H9 (cell line): Measurements from ENCODE around the gene RNF157. TPM values are rescaled to one million over a fixed set of nuclear protein-coding genes. Genes with fewer than 3 reads are reported as not detected.

Experiments
- DNase-seq: peaks from one replicate; pipeline ENCODE4 v3.0.0-alpha.2; 2017
- H2AFZ ChIP-seq: one replicate; pipeline ENCODE4 v1.6.1; 2013; ENCODE audit warnings: mild to moderate bottlenecking, low read length, control low read depth, moderate library complexity
- H2AK5ac ChIP-seq: 2 replicates; pipeline ENCODE4 v1.6.1; 2013; ENCODE audit warnings: low read length, control low read depth, mixed read lengths; ENCODE audit not compliant: insufficient read length
- H2BK120ac ChIP-seq: one replicate; pipeline ENCODE4 v1.6.1; 2013; ENCODE audit warnings: low read depth, mild to moderate bottlenecking, low read length, control low read depth, inconsistent platforms; ENCODE audit not compliant: poor library complexity, severe bottlenecking
- H2BK12ac ChIP-seq: 2 replicates; pipeline ENCODE4 v1.6.1; 2013; ENCODE audit warnings: low read length, control low read depth, mixed read lengths, low read depth; ENCODE audit not compliant: insufficient read length
- H2BK15ac ChIP-seq: 2 replicates; pipeline ENCODE4 v1.6.1; 2013; ENCODE audit warnings: low read depth, low read length, control low read depth
- H2BK20ac ChIP-seq: one replicate; pipeline ENCODE4 v1.6.1; 2013; ENCODE audit warnings: low read depth, mild to moderate bottlenecking, low read length, control low read depth, inconsistent platforms; ENCODE audit not compliant: poor library complexity, severe bottlenecking
- H2BK5ac ChIP-seq: 2 replicates; pipeline ENCODE4 v1.6.1; 2013; ENCODE audit warnings: low read length, control low read depth, mixed read lengths; ENCODE audit not compliant: insufficient read length
- H3K14ac ChIP-seq: 2 replicates; pipeline ENCODE4 v1.6.1; 2013; ENCODE audit warnings: low read length, control low read depth; ENCODE audit not compliant: insufficient read depth
- H3K18ac ChIP-seq: 2 replicates; pipeline ENCODE4 v1.6.1; 2013; ENCODE audit warnings: low read depth, mild to moderate bottlenecking, mixed read lengths, low read length, control low read depth; ENCODE audit not compliant: insufficient read length
- H3K23ac ChIP-seq: 2 replicates; pipeline ENCODE4 v1.6.1; 2013; ENCODE audit warnings: low read length, control low read depth, mixed read lengths, low read depth; ENCODE audit not compliant: insufficient read length
- H3K23me2 ChIP-seq: 2 replicates; pipeline ENCODE4 v1.6.1; 2013; ENCODE audit warnings: low read depth, mild to moderate bottlenecking, mixed read lengths, low read length, control low read depth; ENCODE audit not compliant: insufficient read length, poor library complexity, severe bottlenecking
- H3K27ac ChIP-seq: 2 replicates; pipeline ENCODE4 v1.5.1; 2013; ENCODE audit warnings: low read length, control low read depth, mixed read lengths, low read depth; ENCODE audit not compliant: insufficient read length
- H3K27me3 ChIP-seq: 2 replicates; pipeline ENCODE4 v1.6.1; 2013; ENCODE audit warnings: low read length, control low read depth, inconsistent platforms; ENCODE audit not compliant: insufficient read depth
- H3K4ac ChIP-seq: 2 replicates; pipeline ENCODE4 v1.6.1; 2013; ENCODE audit warnings: low read depth, mild to moderate bottlenecking, control low read depth, inconsistent platforms, low read length, moderate library complexity
- H3K4me1 ChIP-seq: 2 replicates; pipeline ENCODE4 v1.6.1; 2013; ENCODE audit warnings: low read length, control low read depth, inconsistent platforms; ENCODE audit not compliant: insufficient read depth
- H3K4me2 ChIP-seq: 2 replicates; pipeline ENCODE4 v1.6.1; 2013; ENCODE audit warnings: low read length, control low read depth, mixed read lengths; ENCODE audit not compliant: insufficient read length, insufficient read depth
- H3K56ac ChIP-seq: 2 replicates; pipeline ENCODE4 v1.6.1; 2013; ENCODE audit warnings: low read depth, mild to moderate bottlenecking, mixed read lengths, low read length, control low read depth; ENCODE audit not compliant: insufficient read length
- H3K79me1 ChIP-seq: 2 replicates; pipeline ENCODE4 v1.6.1; 2013; ENCODE audit warnings: low read depth, mild to moderate bottlenecking, moderate library complexity, low read length, control low read depth, inconsistent platforms; ENCODE audit not compliant: insufficient read depth, poor library complexity, severe bottlenecking
- H3K79me2 ChIP-seq: 2 replicates; pipeline ENCODE4 v1.6.1; 2013; ENCODE audit warnings: low read length, control low read depth, inconsistent platforms; ENCODE audit not compliant: insufficient read depth
- H3K9ac ChIP-seq: 2 replicates; pipeline ENCODE4 v1.6.1; 2013; ENCODE audit warnings: low read length, control low read depth, mixed read lengths; ENCODE audit not compliant: insufficient read length; ENCODE audit errors: extremely low read depth
- H3K9me3 ChIP-seq: one replicate; pipeline ENCODE4 v1.6.1; 2013; ENCODE audit warnings: low read depth, low read length, inconsistent platforms; ENCODE audit not compliant: control insufficient read depth
- H3T11ph ChIP-seq: one replicate; pipeline ENCODE4 v1.6.1; 2013; ENCODE audit warnings: mild to moderate bottlenecking, low read length, control low read depth, inconsistent platforms
- H4K20me1 ChIP-seq: one replicate; pipeline ENCODE4 v1.6.1; 2013; ENCODE audit not compliant: control insufficient read depth, insufficient read length, insufficient read depth
- H4K5ac ChIP-seq: 2 replicates; pipeline ENCODE4 v1.6.1; 2013; ENCODE audit warnings: low read depth, mild to moderate bottlenecking, mixed read lengths, low read length, control low read depth; ENCODE audit not compliant: insufficient read length
- H4K8ac ChIP-seq: replicated peaks from 2 replicates; pipeline ENCODE4 v1.6.1; 2013; ENCODE audit warnings: low read length, control low read depth, mixed read lengths, low read depth; ENCODE audit not compliant: insufficient read length
- H4K91ac ChIP-seq: 2 replicates; pipeline ENCODE4 v1.6.1; 2013; ENCODE audit warnings: low read depth, mild to moderate bottlenecking, moderate library complexity, mixed read lengths, low read length, control low read depth; ENCODE audit not compliant: insufficient read length
- H3K27ac Mint-ChIP-seq, 3 experiments: 2 replicates in 2 of 3; 3 replicates in 1 of 3; pipeline ENCODE4 v1.8.0; 2020 to 2021; ENCODE audit warnings: mixed read lengths in 3 of 3, mild to moderate bottlenecking in 1 of 3, moderate library complexity in 1 of 3
- H3K27me3 Mint-ChIP-seq: 2 replicates; pipeline ENCODE4 v1.8.0; 2021; ENCODE audit warnings: low read depth, mild to moderate bottlenecking, moderate library complexity, mixed read lengths
- H3K36me3 Mint-ChIP-seq, 3 experiments: 2 replicates in 2 of 3; 3 replicates in 1 of 3; pipeline ENCODE4 v1.8.0; 2020 to 2021; ENCODE audit warnings: low read depth in 3 of 3, mixed read lengths in 3 of 3; ENCODE audit not compliant: insufficient read depth in 1 of 3
- H3K4me1 Mint-ChIP-seq, 2 experiments: 2 replicates each; pipeline ENCODE4 v1.8.0; 2020; ENCODE audit warnings: mixed read lengths in 2 of 2
- H3K4me3 Mint-ChIP-seq, 2 experiments: 2 replicates in 1 of 2; 3 replicates in 1 of 2; pipeline ENCODE4 v1.8.0; 2020 to 2021; ENCODE audit warnings: mild to moderate bottlenecking in 2 of 2, mixed read lengths in 2 of 2, moderate library complexity in 1 of 2
- H3K9me3 Mint-ChIP-seq, 2 experiments: 2 replicates in 1 of 2; 3 replicates in 1 of 2; pipeline ENCODE4 v1.8.0; 2020; ENCODE audit warnings: mild to moderate bottlenecking in 2 of 2, mixed read lengths in 2 of 2, moderate library complexity in 1 of 2
- WGBS: extraction: QIAGEN DNeasy Blood & Tissue Kit; methylation state at CpG from one replicate; pipeline ENCODE4 v1.1.7; 2013; ENCODE audit warnings: missing lambda C conversion rate, low lambda C conversion rate, mixed read lengths; ENCODE audit not compliant: insufficient read length; ENCODE audit errors: extremely low coverage; 5-methylcytosine and 5-hydroxymethylcytosine counted together
- total RNA-seq: library from RNA; stranded (reverse); gene quantifications from 2 replicates; pipeline ENCODE4 v1.2.1, GENCODE V29; 2021
- TF ChIP-seq, protein P1 (sequence below): fragments of 200-600 bp; sonication (generic); conservative IDR thresholded peaks from 3 replicates; pipeline ENCODE4 v1.8.0; 2021; ENCODE audit warnings: antibody characterized with exemption, mild to moderate bottlenecking

Gene RNF157
- total RNA-seq, 1 experiment from 2014 or later = 9.9 TPM

DNA sequence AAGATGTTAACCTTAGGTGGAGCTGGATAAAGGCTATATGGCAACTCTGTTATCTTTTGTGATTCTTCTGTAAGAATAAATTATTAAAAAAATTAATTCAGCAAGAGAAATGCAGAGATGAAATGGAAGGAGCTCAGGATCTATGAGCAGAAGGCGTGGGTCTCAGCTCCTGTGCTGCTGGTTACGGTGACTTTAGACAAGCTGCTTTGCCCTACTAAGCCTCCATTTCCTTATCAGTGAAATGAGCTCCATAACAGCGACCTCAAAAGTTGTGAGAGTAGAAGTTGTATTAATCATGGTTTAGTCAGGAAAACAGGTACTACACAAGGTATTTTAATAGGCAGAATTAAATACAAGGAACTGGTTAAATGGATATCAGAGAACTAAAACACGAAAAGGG, 51.0 kb downstream of the RNF157 start:
- no peak overlapping the region for H4K5ac ChIP-seq
- H2BK20ac ChIP-seq = no peak overlapping the region
- no peak overlapping the region for H4K8ac ChIP-seq
- H3K27me3 ChIP-seq = no peaks in the 10 kb centered on the region
- H2BK120ac ChIP-seq = no peak overlapping the region
- no peak overlapping the region for H3K23ac ChIP-seq
- DNase-seq = no peak
- no peaks in the 10 kb centered on the region for H3K79me1 ChIP-seq
- no peaks in the 10 kb centered on the region; the same call in 1 of the 2 replicates for H3K4me1 ChIP-seq
- no peak overlapping the region for H3K27ac ChIP-seq
- no CpG with 5 or more reads among the region's 4 CpGs for WGBS
- no peak overlapping the region for H3K18ac ChIP-seq
- no peak overlapping the region for H3T11ph ChIP-seq
- Mint-ChIP-seq H3K4me1 (peaks cover 19 to 28% of the 10 kb centered on the region in 2 experiments), H3K4me3 (no peak overlapping the region), H3K9me3 (no peaks in the 10 kb centered on the region), H3K27me3 (no peaks in the 10 kb centered on the region; the same call in 1 of the 2 replicates), H3K36me3 (no peaks in the 10 kb centered on the region), H3K27ac (no peak overlapping the region)
- H2BK5ac ChIP-seq = no peak overlapping the region
- no peak overlapping the region for H4K91ac ChIP-seq
- H3K4ac ChIP-seq = no peak overlapping the region
- H4K20me1 ChIP-seq = no peaks in the 10 kb centered on the region
- no peak overlapping the region for H2BK12ac ChIP-seq
- TF ChIP-seq, protein P1, sequence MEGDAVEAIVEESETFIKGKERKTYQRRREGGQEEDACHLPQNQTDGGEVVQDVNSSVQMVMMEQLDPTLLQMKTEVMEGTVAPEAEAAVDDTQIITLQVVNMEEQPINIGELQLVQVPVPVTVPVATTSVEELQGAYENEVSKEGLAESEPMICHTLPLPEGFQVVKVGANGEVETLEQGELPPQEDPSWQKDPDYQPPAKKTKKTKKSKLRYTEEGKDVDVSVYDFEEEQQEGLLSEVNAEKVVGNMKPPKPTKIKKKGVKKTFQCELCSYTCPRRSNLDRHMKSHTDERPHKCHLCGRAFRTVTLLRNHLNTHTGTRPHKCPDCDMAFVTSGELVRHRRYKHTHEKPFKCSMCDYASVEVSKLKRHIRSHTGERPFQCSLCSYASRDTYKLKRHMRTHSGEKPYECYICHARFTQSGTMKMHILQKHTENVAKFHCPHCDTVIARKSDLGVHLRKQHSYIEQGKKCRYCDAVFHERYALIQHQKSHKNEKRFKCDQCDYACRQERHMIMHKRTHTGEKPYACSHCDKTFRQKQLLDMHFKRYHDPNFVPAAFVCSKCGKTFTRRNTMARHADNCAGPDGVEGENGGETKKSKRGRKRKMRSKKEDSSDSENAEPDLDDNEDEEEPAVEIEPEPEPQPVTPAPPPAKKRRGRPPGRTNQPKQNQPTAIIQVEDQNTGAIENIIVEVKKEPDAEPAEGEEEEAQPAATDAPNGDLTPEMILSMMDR = no peak
- no peak overlapping the region for H2BK15ac ChIP-seq
- no peak overlapping the region for H3K4me2 ChIP-seq
- H3K9ac ChIP-seq = no peak overlapping the region
- H2AK5ac ChIP-seq = no peak overlapping the region
- no peak overlapping the region for H3K14ac ChIP-seq
- H2AFZ ChIP-seq = no peak overlapping the region
- H3K23me2 ChIP-seq = no peaks in the 10 kb centered on the region
- no peak overlapping the region for H3K56ac ChIP-seq
- H3K9me3 ChIP-seq = no peaks in the 10 kb centered on the region
- no peaks in the 10 kb centered on the region for H3K79me2 ChIP-seq
